MM.1S (cell line): Measurements from ENCODE around the gene SRGAP2B.
"Not testable (repeated sequence)": the region's sequence is repeated elsewhere in the genome, so short reads cannot be mapped to it uniquely, and the experiment has no call there.

ENCODE experiments used
- DNase-seq: peaks from one replicate; pipeline ENCODE4 v3.0.0-alpha.2; 2015
- H2AFZ ChIP-seq: fragments of 300-600 bp; sonication (generic); 2 replicates; pipeline ENCODE4 v1.6.0; 2016; ENCODE audit warnings: antibody characterized with exemption, low read length
- H3F3A ChIP-seq: fragments of 300-600 bp; sonication (generic); 2 replicates; pipeline ENCODE4 v1.6.1; 2016; ENCODE audit warnings: mild to moderate bottlenecking, antibody characterized with exemption, low read length, moderate library complexity, mixed read lengths; ENCODE audit not compliant: insufficient read depth
- H3K27ac ChIP-seq: fragments of 300-600 bp; sonication (generic); 2 replicates; pipeline ENCODE4 v1.5.1; 2016; ENCODE audit warnings: mild to moderate bottlenecking, low read length
- H3K27me3 ChIP-seq: fragments of 300-600 bp; sonication (generic); replicated peaks from 2 replicates; pipeline ENCODE4 v1.6.0; 2016; ENCODE audit warnings: low read length; ENCODE audit not compliant: insufficient read depth
- H3K36me3 ChIP-seq: fragments of 300-600 bp; sonication (generic); replicated peaks from 2 replicates; pipeline ENCODE4 v1.6.1; 2016; ENCODE audit warnings: mild to moderate bottlenecking, low read length, mixed read lengths; ENCODE audit not compliant: insufficient read depth
- H3K4me1 ChIP-seq: fragments of 300-600 bp; sonication (generic); 2 replicates; pipeline ENCODE4 v1.6.1; 2016; ENCODE audit warnings: low read length, mixed read lengths
- H3K4me2 ChIP-seq: fragments of 300-600 bp; sonication (generic); 2 replicates; pipeline ENCODE4 v1.6.0; 2016; ENCODE audit warnings: low read depth, low read length
- H3K4me3 ChIP-seq: fragments of 300-600 bp; sonication (generic); 2 replicates; pipeline ENCODE4 v1.5.1; 2016; ENCODE audit warnings: low read length, mixed read lengths
- H3K79me2 ChIP-seq: fragments of 300-600 bp; sonication (generic); 2 replicates; pipeline ENCODE4 v1.6.1; 2016; ENCODE audit warnings: mixed run types, low read length, mixed read lengths
- H3K9ac ChIP-seq: fragments of 300-600 bp; sonication (generic); 2 replicates; pipeline ENCODE4 v1.6.1; 2016; ENCODE audit warnings: low read length, mixed read lengths
- H3K9me2 ChIP-seq: fragments of 300-600 bp; sonication (generic); replicated peaks from 2 replicates; pipeline ENCODE4 v1.6.1; 2016; ENCODE audit warnings: mild to moderate bottlenecking, low read length, mixed read lengths; ENCODE audit not compliant: insufficient read depth
- H3K9me3 ChIP-seq: fragments of 300-600 bp; sonication (generic); replicated peaks from 2 replicates; pipeline ENCODE4 v1.6.1; 2016; ENCODE audit warnings: mild to moderate bottlenecking, low read length, mixed read lengths; ENCODE audit not compliant: insufficient read depth
- H4K20me1 ChIP-seq: fragments of 300-600 bp; sonication (generic); 2 replicates; pipeline ENCODE4 v1.6.1; 2016; ENCODE audit warnings: mild to moderate bottlenecking, low read length, moderate library complexity, mixed read lengths; ENCODE audit not compliant: insufficient read depth

SRGAP2B gene

GRCh38 chr1:144900841-144901240 is 194.3 kb downstream of the SRGAP2B start:
- DNase-seq, H3K4me2 ChIP-seq, H3K27ac ChIP-seq, H3K9ac ChIP-seq, H3K9me3 ChIP-seq, H4K20me1 ChIP-seq, H3F3A ChIP-seq, H3K36me3 ChIP-seq, H3K79me2 ChIP-seq, H3K4me1 ChIP-seq, H3K27me3 ChIP-seq, H3K4me3 ChIP-seq, H2AFZ ChIP-seq, H3K9me2 ChIP-seq: not testable (repeated sequence)

- not testable (repeated sequence) for H3K79me2 ChIP-seq, H3K27me3 ChIP-seq, H3K4me1 ChIP-seq, H3K4me3 ChIP-seq, H2AFZ ChIP-seq, H3K9ac ChIP-seq, DNase-seq, H3K27ac ChIP-seq, H3K4me2 ChIP-seq, H3K9me2 ChIP-seq, H3F3A ChIP-seq, H3K9me3 ChIP-seq, H4K20me1 ChIP-seq, H3K36me3 ChIP-seq
These were observed 200.5 kb downstream of the SRGAP2B start for GRCh38 chr1:144894454-144895201.

GRCh38 chr1:144893710-144894438 is 201.3 kb downstream of the SRGAP2B start:
- H2AFZ ChIP-seq, H3K27ac ChIP-seq, H3K4me3 ChIP-seq, H3K4me2 ChIP-seq, H3K79me2 ChIP-seq, H3K27me3 ChIP-seq, H3K4me1 ChIP-seq, H4K20me1 ChIP-seq, H3F3A ChIP-seq, DNase-seq, H3K9me3 ChIP-seq, H3K36me3 ChIP-seq, H3K9me2 ChIP-seq, H3K9ac ChIP-seq: not testable (repeated sequence)

GRCh38 chr1:144893062-144893461 is 202.1 kb downstream of the SRGAP2B start:
- H3K9me2 ChIP-seq, H3K9ac ChIP-seq, H3K9me3 ChIP-seq, H3K79me2 ChIP-seq, H3K4me1 ChIP-seq, H3F3A ChIP-seq, H2AFZ ChIP-seq, H3K27me3 ChIP-seq, DNase-seq, H3K4me3 ChIP-seq, H3K4me2 ChIP-seq, H3K36me3 ChIP-seq, H3K27ac ChIP-seq, H4K20me1 ChIP-seq: not testable (repeated sequence)

GRCh38 chr1:144889450-144890115 is 205.5 kb downstream of the SRGAP2B start:
- not testable (repeated sequence) for H3K9me3 ChIP-seq, H3K79me2 ChIP-seq, H3K4me3 ChIP-seq, H3K9me2 ChIP-seq, H3K9ac ChIP-seq, H3K27ac ChIP-seq, H3F3A ChIP-seq, H3K4me1 ChIP-seq, DNase-seq, H4K20me1 ChIP-seq, H2AFZ ChIP-seq, H3K27me3 ChIP-seq, H3K4me2 ChIP-seq, H3K36me3 ChIP-seq
